Measurements from ENCODE around the gene CST5. TPM values are rescaled to one million over a fixed set of nuclear protein-coding genes. Genes with fewer than 3 reads are reported as not detected.
"Not testable (repeated sequence)": the region's sequence is repeated elsewhere in the genome, so short reads cannot be mapped to it uniquely, and the experiment has no call there.

The CST5 gene
- polyA plus RNA-seq, 2 of the 4 experiments (the other 2 are of a cell fraction), result not detected

- no peak overlapping the region for H3K27ac ChIP-seq
- DNase-seq (ENCODE audit: low read depth in 1 of 2, low spot score in 1 of 2) (no peak), ATAC-seq (no peak), FAIRE-seq (no peak)
- CTCF ChIA-PET, result interaction anchor here (1.9 kb wide), 2 partner anchors 10 to 81 kb away, joined by 4 to 10 read pairs; no protein-coding TSS in a partner anchor
- H3K4me3 ChIP-seq, result no peak overlapping the region
- 47% methylated on average over 7 of the region's 8 CpGs for WGBS (ENCODE audit: missing lambda C conversion rate)
- H3K9me3 ChIP-seq, result no peaks in the 10 kb centered on the region
- TF ChIP-seq TP53 (CRISPR knock-in tag; IDR thresholded peaks at IDR 0.05), result no peak
- no peak for TF ChIP-seq CHD4 (IDR thresholded peaks at IDR 0.05; ENCODE audit: borderline replicate concordance)
- no peak for TF ChIP-seq HDAC2 (IDR thresholded peaks at IDR 0.05)
- no peak for TF ChIP-seq BCL3 (IDR thresholded peaks at IDR 0.05)
- no peak for TF ChIP-seq TFCP2L1 (CRISPR knock-in tag; IDR thresholded peaks at IDR 0.05)
- TF ChIP-seq HMGXB4 (CRISPR knock-in tag; IDR thresholded peaks at IDR 0.05; ENCODE audit: borderline replicate concordance), result no peak
- TF ChIP-seq NR3C1 (IDR thresholded peaks at IDR 0.05), result no peak
- TF ChIP-seq KDM1A (IDR thresholded peaks at IDR 0.05; ENCODE audit: low read depth), result no peak
- POLR2A ChIA-PET, result no interaction called here
- H3K4me1 ChIP-seq, result no peaks in the 10 kb centered on the region
- H3K4me2 ChIP-seq, result no peak overlapping the region
These were observed 345 bp upstream of the CST5 start for GRCh38 chr20:23879811-23880374.

- ChIA-PET POLR2A (no interaction called here), CTCF (interaction anchor here (1.0 to 1.9 kb wide), 2 partner anchors 10 to 80 kb away, joined by 4 to 6 read pairs; no protein-coding TSS in a partner anchor)
- no peaks in the 10 kb centered on the region for H3K4me1 ChIP-seq
- no peak overlapping the region for H3K4me3 ChIP-seq
- no peak for TF ChIP-seq TFCP2L1 (CRISPR knock-in tag; IDR thresholded peaks at IDR 0.05)
- TF ChIP-seq HEYL (CRISPR knock-in tag; IDR thresholded peaks at IDR 0.05), result no peak
- no peak for TF ChIP-seq POLR2A (IDR thresholded peaks at IDR 0.05; ENCODE audit: low read length)
- TF ChIP-seq CEBPB (IDR thresholded peaks at IDR 0.05), result no peak
- TF ChIP-seq SREBF2 (IDR thresholded peaks at IDR 0.05), result no peak
- no peak for TF ChIP-seq NR3C1 (IDR thresholded peaks at IDR 0.05)
- TF ChIP-seq CHD2 (IDR thresholded peaks at IDR 0.05; ENCODE audit: low read length, partially characterized antibody), result no peak
- no peak for TF ChIP-seq EP300 (IDR thresholded peaks at IDR 0.05)
- TF ChIP-seq USF2 (IDR thresholded peaks at IDR 0.05), result no peak
- no peak for TF ChIP-seq NFE2L2 (conservative IDR thresholded peaks at IDR 0.05; ENCODE audit: low read length)
- TF ChIP-seq HOXB13 (CRISPR knock-in tag; IDR thresholded peaks at IDR 0.05; ENCODE audit: low read depth), result no peak
- TF ChIP-seq E2F6 (IDR thresholded peaks at IDR 0.05; ENCODE audit: borderline replicate concordance, low read depth), result no peak
- WGBS (ENCODE audit: missing lambda C conversion rate), result 35% methylated on average over 7 of the region's 7 CpGs
- ATAC-seq (no peak), DNase-seq (ENCODE audit: low read depth in 1 of 2, low spot score in 1 of 2) (no peak), FAIRE-seq (no peak)
- no peak overlapping the region for H3K4me2 ChIP-seq
- no peaks in the 10 kb centered on the region for H3K9me3 ChIP-seq
- H3K27ac ChIP-seq, result no peak overlapping the region
These were observed 761 bp downstream of the CST5 start for GRCh38 chr20:23878787-23879186.

- H3K9me3 ChIP-seq; DNase-seq (ENCODE audit: low read depth in 1 of 2, low spot score in 1 of 2); ATAC-seq; H3K4me3 ChIP-seq; H3K27ac ChIP-seq; H3K4me2 ChIP-seq; H3K4me1 ChIP-seq; POLR2A ChIA-PET: not testable (repeated sequence)
- 60% methylated on average over 1 of the region's 2 CpGs for WGBS (ENCODE audit: missing lambda C conversion rate)
- CTCF ChIA-PET, result interaction anchor here (0.7 to 1.0 kb wide), 2 partner anchors 11 kb away, joined by 3 to 6 read pairs; no protein-coding TSS in a partner anchor
- FAIRE-seq, result peak; percentile 91
These were observed 1.5 kb downstream of the CST5 start for GRCh38 chr20:23878016-23878542.

Measured in A549 (cell line).